Upper lobe of right lung (tissue), 1 donor: Measurements from ENCODE around the gene FGD5. TPM values are rescaled to one million over a fixed set of nuclear protein-coding genes. Genes with fewer than 3 reads are reported as not detected.

Experiments
- ATAC-seq: fragments of 200-7000 bp; cut with Tn5 transposase; one replicate; pipeline ENCODE4 v1.9.1; 2020; ENCODE audit warnings: mild to moderate bottlenecking, moderate library complexity
- DNase-seq: peaks from one replicate; pipeline ENCODE4 v3.0.0-alpha.2; 2020
- H3K27ac ChIP-seq: fragments of 200-600 bp; one replicate; pipeline ENCODE4 v1.8.0; 2022
- H3K27me3 ChIP-seq: fragments of 200-600 bp; one replicate; pipeline ENCODE4 v1.8.0; 2022; ENCODE audit warnings: mild to moderate bottlenecking
- H3K36me3 ChIP-seq: fragments of 200-600 bp; one replicate; pipeline ENCODE4 v1.8.0; 2022
- H3K4me1 ChIP-seq: fragments of 200-600 bp; one replicate; pipeline ENCODE4 v1.8.0; 2022
- H3K4me3 ChIP-seq: fragments of 200-600 bp; one replicate; pipeline ENCODE4 v1.8.0; 2022; ENCODE audit warnings: mild to moderate bottlenecking
- H3K9me3 ChIP-seq: fragments of 200-600 bp; one replicate; pipeline ENCODE4 v1.8.0; 2022
- intact Hi-C: fragments of 100-400 bp; cut with DNase I; formaldehyde crosslinking; loops from one replicate; pipeline ENCODE4 v1.11.0; 2022
- total RNA-seq: library from RNA; stranded (reverse); fragmentation: NEBNext Ultra II Directional; extraction: Animal tissue kit (Norgen Biotek cat#: 25700); gene quantifications from one replicate; pipeline ENCODE4 v1.2.1, GENCODE V29; 2021
- TF ChIP-seq, protein P1 (sequence below): fragments of 200-600 bp; IDR thresholded peaks from one replicate; pipeline ENCODE4 v1.8.0; 2022; ENCODE audit warnings: antibody characterized with exemption
- donor health status: DM: no; HTN: yes; CAD: no; lungs with severe emphysema.

The FGD5 gene
- total RNA-seq, 1 donor from 2014 or later = 84.2 TPM

DNA sequence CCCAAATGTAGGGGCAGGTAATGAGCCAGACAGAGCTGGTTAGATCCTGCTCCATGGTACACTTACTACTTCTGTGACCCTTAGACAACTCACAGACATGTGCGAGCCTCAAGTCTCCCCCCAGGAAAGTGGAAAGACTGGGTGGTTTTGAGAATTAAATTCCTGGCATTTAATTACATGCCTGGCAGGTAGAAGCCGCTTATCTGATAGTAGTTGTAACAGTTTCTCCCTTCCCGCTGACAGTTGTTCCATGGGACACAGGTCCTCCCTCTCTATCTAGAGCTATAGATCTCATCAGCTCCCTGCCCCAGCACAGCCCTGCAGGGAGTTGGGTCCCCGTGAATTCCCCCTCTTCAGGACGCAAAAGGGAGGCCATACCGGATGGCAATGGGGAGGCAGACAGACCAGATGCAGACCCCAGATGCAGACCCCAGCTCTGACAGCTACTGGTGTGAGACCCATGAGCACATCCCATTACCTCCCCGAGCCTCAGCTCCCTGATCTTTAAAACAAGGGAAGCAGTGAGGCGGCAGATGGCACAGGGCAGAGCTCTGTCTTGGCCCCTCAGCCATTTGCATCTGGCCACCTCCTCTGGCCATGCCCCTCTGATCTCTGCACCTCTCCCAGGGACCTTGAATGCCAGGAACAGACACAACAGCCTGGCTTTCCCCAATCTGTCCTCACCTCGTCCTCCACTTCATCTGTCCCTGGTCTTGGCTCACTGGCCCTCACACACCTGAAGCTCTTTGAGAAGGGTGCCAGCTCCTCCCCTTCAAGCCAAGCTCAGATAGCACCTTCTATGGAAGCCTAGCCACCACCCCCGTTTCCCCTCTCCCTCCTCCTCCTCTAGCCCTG, 94.5 kb downstream of the FGD5 start:
- Histone ChIP-seq H3K27ac (no peak overlapping the region), H3K4me1 (no peaks in the 10 kb centered on the region), H3K36me3 (peaks cover 16% of the 10 kb centered on the region), H3K27me3 (no peaks in the 10 kb centered on the region), H3K9me3 (no peaks in the 10 kb centered on the region), H3K4me3 (no peak overlapping the region)
- ATAC-seq (no peak), DNase-seq (no peak)
- intact Hi-C loops = no loop called here
- TF ChIP-seq, protein P1, sequence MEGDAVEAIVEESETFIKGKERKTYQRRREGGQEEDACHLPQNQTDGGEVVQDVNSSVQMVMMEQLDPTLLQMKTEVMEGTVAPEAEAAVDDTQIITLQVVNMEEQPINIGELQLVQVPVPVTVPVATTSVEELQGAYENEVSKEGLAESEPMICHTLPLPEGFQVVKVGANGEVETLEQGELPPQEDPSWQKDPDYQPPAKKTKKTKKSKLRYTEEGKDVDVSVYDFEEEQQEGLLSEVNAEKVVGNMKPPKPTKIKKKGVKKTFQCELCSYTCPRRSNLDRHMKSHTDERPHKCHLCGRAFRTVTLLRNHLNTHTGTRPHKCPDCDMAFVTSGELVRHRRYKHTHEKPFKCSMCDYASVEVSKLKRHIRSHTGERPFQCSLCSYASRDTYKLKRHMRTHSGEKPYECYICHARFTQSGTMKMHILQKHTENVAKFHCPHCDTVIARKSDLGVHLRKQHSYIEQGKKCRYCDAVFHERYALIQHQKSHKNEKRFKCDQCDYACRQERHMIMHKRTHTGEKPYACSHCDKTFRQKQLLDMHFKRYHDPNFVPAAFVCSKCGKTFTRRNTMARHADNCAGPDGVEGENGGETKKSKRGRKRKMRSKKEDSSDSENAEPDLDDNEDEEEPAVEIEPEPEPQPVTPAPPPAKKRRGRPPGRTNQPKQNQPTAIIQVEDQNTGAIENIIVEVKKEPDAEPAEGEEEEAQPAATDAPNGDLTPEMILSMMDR = no peak

DNA sequence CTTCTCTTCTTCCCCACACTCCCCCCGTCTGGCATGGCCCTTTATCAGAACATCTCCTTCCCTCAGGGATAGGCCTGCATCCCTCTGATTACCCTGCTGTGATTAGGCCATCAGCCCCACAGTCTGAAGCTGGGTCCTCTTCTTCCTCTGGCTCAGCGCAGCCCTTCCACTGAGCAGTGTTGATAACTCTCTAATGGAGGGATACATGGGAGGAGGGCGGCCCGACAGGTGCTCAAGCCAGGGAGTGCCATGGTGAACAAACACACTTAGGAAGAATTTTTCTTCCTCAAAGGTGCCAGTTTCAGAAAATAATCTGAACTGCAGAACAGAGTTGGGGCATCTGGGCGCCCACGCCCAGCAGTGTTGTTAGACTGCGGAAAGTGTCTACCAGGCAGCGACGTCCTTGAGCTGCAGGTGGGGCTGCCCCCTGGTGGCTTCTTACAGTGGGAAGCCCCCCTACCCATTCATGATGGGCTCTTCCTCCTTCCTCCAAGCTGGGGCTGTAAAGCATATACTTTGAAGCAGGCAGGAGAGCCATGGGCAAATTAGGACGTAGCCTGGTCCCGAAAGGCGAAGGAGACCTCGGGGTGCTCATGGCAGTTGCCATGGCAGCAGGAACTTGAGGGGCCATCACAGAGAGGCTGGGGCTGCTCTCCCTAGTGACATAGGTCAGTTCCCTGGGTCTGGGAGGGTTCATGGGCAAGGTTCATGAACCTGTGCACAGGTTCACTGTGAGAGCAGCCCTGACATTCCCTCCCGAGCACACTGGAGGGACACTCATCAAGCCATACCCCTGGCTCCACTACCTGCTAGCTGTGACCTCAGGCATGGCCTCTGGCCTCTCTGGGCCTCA, 95.4 kb downstream of the FGD5 start:
- H3K36me3 ChIP-seq = peaks cover 16% of the 10 kb centered on the region
- TF ChIP-seq, protein P1 = peak; percentile 11
- H3K27ac ChIP-seq = no peak overlapping the region
- intact Hi-C loops = no loop called here
- no peaks in the 10 kb centered on the region for H3K4me1 ChIP-seq
- DNase-seq = peak; percentile 35
- no peaks in the 10 kb centered on the region for H3K9me3 ChIP-seq
- no peak for ATAC-seq
- no peaks in the 10 kb centered on the region for H3K27me3 ChIP-seq
- H3K4me3 ChIP-seq = no peak overlapping the region

DNA sequence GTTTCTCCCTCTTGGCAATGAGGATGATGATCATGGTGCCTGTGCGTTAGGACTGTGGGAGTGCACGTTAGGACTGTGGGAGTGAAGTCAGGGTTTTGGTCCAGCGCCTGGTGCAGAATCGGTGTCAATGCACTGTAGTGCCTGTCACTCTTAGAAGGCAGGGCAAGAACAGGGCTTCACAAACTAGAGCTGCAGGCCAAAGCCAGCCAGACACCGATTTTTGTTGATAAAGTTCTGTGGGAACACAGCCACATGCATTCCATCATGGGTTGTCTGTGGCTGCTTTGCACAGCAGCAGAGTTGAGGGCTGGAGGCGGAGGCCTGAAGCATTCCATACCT, 96.0 kb downstream of the FGD5 start:
- Histone ChIP-seq H3K27ac (no peak overlapping the region), H3K4me1 (no peaks in the 10 kb centered on the region), H3K27me3 (no peaks in the 10 kb centered on the region), H3K4me3 (no peak overlapping the region), H3K36me3 (peaks cover 16% of the 10 kb centered on the region), H3K9me3 (no peaks in the 10 kb centered on the region)
- ATAC-seq = no peak
- intact Hi-C loops = loop anchor here (5.0 kb wide), 1 partner anchor 242 kb away; no protein-coding TSS in a partner anchor
- DNase-seq = no peak
- TF ChIP-seq, protein P1 = no peak

DNA sequence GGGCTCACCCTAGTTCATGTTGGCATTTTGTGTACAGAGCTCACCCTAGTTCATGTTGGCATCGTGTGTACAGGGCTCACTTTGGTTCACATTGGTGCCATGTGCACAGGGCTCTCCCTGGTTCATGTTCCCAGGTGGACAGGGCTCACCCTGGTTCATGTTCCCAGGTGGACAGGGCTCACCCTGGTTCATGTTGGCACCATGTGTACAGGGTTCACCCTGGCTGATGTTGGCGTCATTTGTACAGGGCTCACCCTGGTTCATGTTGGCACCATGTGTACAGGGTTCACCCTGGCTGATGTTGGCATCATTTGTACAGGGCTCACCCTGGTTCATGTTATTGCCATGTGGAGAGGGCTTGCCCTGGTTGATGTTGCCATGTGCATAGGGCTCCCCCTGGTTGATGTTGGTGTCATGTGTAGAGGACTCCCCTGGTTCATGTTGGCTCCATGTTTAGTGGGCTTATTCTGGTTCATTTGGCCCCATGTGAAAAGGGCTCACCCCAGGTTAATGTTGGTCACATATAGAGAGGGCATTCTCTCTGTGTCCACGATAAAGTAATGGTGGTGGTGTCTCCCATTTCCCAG, 97.0 kb downstream of the FGD5 start:
- intact Hi-C loops = loop anchor here (5.0 kb wide), 1 partner anchor 243 kb away; no protein-coding TSS in a partner anchor
- Histone ChIP-seq H3K27me3 (no peaks in the 10 kb centered on the region), H3K4me3 (no peak overlapping the region), H3K9me3 (no peaks in the 10 kb centered on the region), H3K36me3 (peaks cover 9% of the 10 kb centered on the region), H3K27ac (no peak overlapping the region), H3K4me1 (no peaks in the 10 kb centered on the region)
- TF ChIP-seq, protein P1 = no peak
- peak; percentile 6 for ATAC-seq
- peak; percentile 37 for DNase-seq

DNA sequence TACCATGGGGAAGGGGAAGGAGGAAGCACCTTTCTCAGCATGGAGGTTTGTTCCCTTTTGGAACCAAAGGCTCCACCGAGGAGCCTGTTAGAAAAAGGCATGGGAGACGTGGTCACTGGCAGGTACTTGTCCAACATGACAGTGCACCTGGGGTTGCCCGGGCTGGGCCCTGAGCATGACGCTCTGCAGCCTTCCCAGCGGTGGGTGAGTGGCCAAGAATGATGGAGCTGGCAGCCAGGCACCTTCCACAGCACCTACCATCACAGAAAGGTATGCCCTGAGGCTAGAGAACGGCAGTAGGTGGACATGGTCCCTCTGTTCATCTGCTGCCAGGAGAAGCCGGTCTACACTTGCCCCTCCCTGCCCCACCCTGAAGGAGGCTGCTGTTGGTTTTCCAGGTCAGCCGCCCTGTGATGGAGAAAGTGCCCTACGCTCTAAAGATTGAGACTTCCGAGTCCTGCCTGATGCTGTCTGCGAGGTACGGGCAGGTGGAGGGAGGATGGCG, 99.6 kb downstream of the FGD5 start:
- ATAC-seq (no peak), DNase-seq (peak; percentile 55)
- TF ChIP-seq, protein P1 = no peak
- Histone ChIP-seq H3K27me3 (no peaks in the 10 kb centered on the region), H3K4me1 (peaks cover 4% of the 10 kb centered on the region), H3K36me3 (peaks cover 9% of the 10 kb centered on the region), H3K27ac (no peak overlapping the region), H3K4me3 (no peak overlapping the region), H3K9me3 (no peaks in the 10 kb centered on the region)
- intact Hi-C loops = loop anchor here (5.0 kb wide), 1 partner anchor 246 kb away; no protein-coding TSS in a partner anchor
